Caco-2 (cell line): ENCODE results near the gene CPE. TPM values are rescaled to one million over a fixed set of nuclear protein-coding genes. Genes with fewer than 3 reads are reported as not detected.

Experiments
- BruUV-seq: library from RNA; stranded (reverse); fragments of 400-500 nt; replicated peaks from 2 replicates; lab custom pipeline; 2021; lab: Mats Ljungman, UMichigan
- CTCF ChIA-PET: fragments of 300-600 bp; sonication (Branson Sonifier 250); formaldehyde crosslinking; loops from one replicate; lab custom pipeline; 2022; ENCODE audit warnings: antibody characterized with exemption; lab: Charles Lee
- POLR2A ChIA-PET: fragments of 300-600 bp; sonication (Branson Sonifier 250); formaldehyde crosslinking; loops from one replicate; lab custom pipeline; 2022; ENCODE audit warnings: antibody characterized with exemption; lab: Charles Lee
- DNase-seq, 2 experiments: peaks; one replicate each; pipeline versions ENCODE4 v3.0.0 to v3.0.0-alpha.2; 2020 to 2022
- H3K27me3 ChIP-seq: replicated peaks from 2 replicates; pipeline ENCODE4 v1.6.0; 2011; ENCODE audit warnings: low read length; ENCODE audit not compliant: control insufficient read depth, insufficient read depth
- H3K36me3 ChIP-seq: 2 replicates; pipeline ENCODE4 v1.5.1; 2011; ENCODE audit warnings: low read length; ENCODE audit not compliant: control insufficient read depth, insufficient read depth
- H3K4me1 ChIP-seq: fragments of 250-450 bp; sonication (Bioruptor Pico); 2 replicates; pipeline ENCODE4 v1.5.1; 2020; ENCODE audit warnings: mild to moderate bottlenecking
- H3K4me3 ChIP-seq: 2 replicates; pipeline ENCODE4 v1.5.1; 2011; ENCODE audit warnings: low read depth, mild to moderate bottlenecking, control low read depth, low read length
- H3K9me3 ChIP-seq: fragments of 250-450 bp; sonication (Bioruptor Pico); 2 replicates; pipeline ENCODE4 v1.5.1; 2020; ENCODE audit warnings: mild to moderate bottlenecking, moderate library complexity
- H3K27ac Mint-ChIP-seq: one replicate; pipeline ENCODE4 v1.8.0; 2022; ENCODE audit warnings: mixed read lengths; ENCODE audit not compliant: unreplicated experiment
- H3K27me3 Mint-ChIP-seq: one replicate; pipeline ENCODE4 v1.8.0; 2022; ENCODE audit warnings: mixed read lengths; ENCODE audit not compliant: insufficient read depth, unreplicated experiment
- H3K36me3 Mint-ChIP-seq: one replicate; pipeline ENCODE4 v1.8.0; 2022; ENCODE audit warnings: mild to moderate bottlenecking, mixed read lengths; ENCODE audit not compliant: insufficient read depth, unreplicated experiment
- H3K4me1 Mint-ChIP-seq: one replicate; pipeline ENCODE4 v1.8.0; 2022; ENCODE audit warnings: low read depth, mixed read lengths; ENCODE audit not compliant: unreplicated experiment
- H3K4me3 Mint-ChIP-seq: one replicate; pipeline ENCODE4 v1.8.0; 2022; ENCODE audit warnings: mild to moderate bottlenecking, moderate library complexity, mixed read lengths; ENCODE audit not compliant: unreplicated experiment
- H3K9me3 Mint-ChIP-seq: one replicate; pipeline ENCODE4 v1.8.0; 2022; ENCODE audit warnings: mixed read lengths; ENCODE audit not compliant: unreplicated experiment
- CTCF ChIP-seq, 2 experiments: fragments of 200-600 bp in 1 of 2; IDR thresholded peaks; 1 replicate in 1 of 2; 2 replicates in 1 of 2; pipeline versions ENCODE4 v1.5.1 to v1.8.0; 2011 to 2022; ENCODE audit warnings: antibody characterized with exemption in 1 of 2, control low read depth in 1 of 2, inconsistent platforms in 1 of 2, low read depth in 1 of 2, low read length in 1 of 2, mild to moderate bottlenecking in 1 of 2, moderate library complexity in 1 of 2; ENCODE audit not compliant: insufficient read depth in 1 of 2, severe bottlenecking in 1 of 2, unreplicated experiment in 1 of 2
- intact Hi-C: fragments of 100-400 bp; cut with micrococcal nuclease; formaldehyde crosslinking; loops from one replicate; pipeline ENCODE4 v1.10.0; 2022; ENCODE audit not compliant: unreplicated experiment
- total RNA-seq: library from RNA; stranded (reverse); gene quantifications from 2 replicates; pipeline ENCODE4 v1.2.3, GENCODE V29; 2022

The CPE gene
- total RNA-seq, 1 experiment from 2014 or later: 5.9 TPM

GRCh38 chr4:165367040-165367439 lies 11.8 kb upstream of the CPE start:
- H3K4me3 ChIP-seq: no peak overlapping the region
- H3K4me1 ChIP-seq: no peaks in the 10 kb centered on the region; the same call in 1 of the 2 replicates
- Mint-ChIP-seq H3K4me3 (no peak overlapping the region), H3K27me3 (no peaks in the 10 kb centered on the region), H3K27ac (no peak overlapping the region), H3K36me3 (no peaks in the 10 kb centered on the region), H3K4me1 (no peaks in the 10 kb centered on the region), H3K9me3 (no peaks in the 10 kb centered on the region)
- ChIA-PET CTCF (no interaction called here), POLR2A (no interaction called here)
- H3K27me3 ChIP-seq: no peaks in the 10 kb centered on the region
- no peaks in the 10 kb centered on the region for H3K36me3 ChIP-seq
- no peaks in the 10 kb centered on the region for H3K9me3 ChIP-seq
- no peak for TF ChIP-seq CTCF (IDR thresholded peaks at IDR 0.05; ENCODE audit: insufficient read depth in 1 of 2, low read depth in 1 of 2, low read length in 1 of 2, severe bottlenecking in 1 of 2, unreplicated experiment in 1 of 2)
- BruUV-seq: no TSS peak
- intact Hi-C loops: no loop called here
- no peak for DNase-seq

GRCh38 chr4:165368114-165368513 lies 10.7 kb upstream of the CPE start:
- no peaks in the 10 kb centered on the region for H3K36me3 ChIP-seq
- Mint-ChIP-seq H3K27ac (no peak overlapping the region), H3K36me3 (no peaks in the 10 kb centered on the region), H3K9me3 (no peaks in the 10 kb centered on the region), H3K4me3 (no peak overlapping the region), H3K4me1 (no peaks in the 10 kb centered on the region), H3K27me3 (no peaks in the 10 kb centered on the region)
- no TSS peak for BruUV-seq
- no peak overlapping the region for H3K4me3 ChIP-seq
- ChIA-PET POLR2A (no interaction called here), CTCF (no interaction called here)
- intact Hi-C loops: no loop called here
- H3K9me3 ChIP-seq: no peaks in the 10 kb centered on the region
- no peaks in the 10 kb centered on the region for H3K27me3 ChIP-seq
- TF ChIP-seq CTCF (IDR thresholded peaks at IDR 0.05; ENCODE audit: insufficient read depth in 1 of 2, low read depth in 1 of 2, low read length in 1 of 2, severe bottlenecking in 1 of 2, unreplicated experiment in 1 of 2): no peak
- H3K4me1 ChIP-seq: no peaks in the 10 kb centered on the region; the same call in 1 of the 2 replicates
- no peak for DNase-seq

- Histone ChIP-seq H3K4me1 (no peaks in the 10 kb centered on the region; the same call in 1 of the 2 replicates), H3K4me3 (no peak overlapping the region), H3K27me3 (no peaks in the 10 kb centered on the region), H3K9me3 (no peaks in the 10 kb centered on the region), H3K36me3 (no peaks in the 10 kb centered on the region)
- ChIA-PET CTCF (no interaction called here), POLR2A (no interaction called here)
- no peak for DNase-seq
- BruUV-seq: no TSS peak
- intact Hi-C loops: no loop called here
- no peak for TF ChIP-seq CTCF (IDR thresholded peaks at IDR 0.05; ENCODE audit: insufficient read depth in 1 of 2, low read depth in 1 of 2, low read length in 1 of 2, severe bottlenecking in 1 of 2, unreplicated experiment in 1 of 2)
- Mint-ChIP-seq H3K36me3 (no peaks in the 10 kb centered on the region), H3K27me3 (no peaks in the 10 kb centered on the region), H3K27ac (no peak overlapping the region), H3K4me3 (no peak overlapping the region), H3K9me3 (no peaks in the 10 kb centered on the region), H3K4me1 (no peaks in the 10 kb centered on the region)
Observed at GRCh38 chr4:165368567-165368966, 10.2 kb upstream of the CPE start.
